K562 (cell line): Measurements from ENCODE around the gene YBX3. TPM values are rescaled to one million over a fixed set of nuclear protein-coding genes. Genes with fewer than 3 reads are reported as not detected.

Source experiments
- ATAC-seq: fragments of 200-7000 bp; cut with Tn5 transposase; 3 replicates; pipeline ENCODE4 v1.9.1; 2020; ENCODE audit warnings: moderate library complexity
- BruUV-seq: library from RNA; stranded (reverse); fragments of 400-500 nt; replicated peaks from 2 replicates; lab custom pipeline; 2021; lab: Mats Ljungman, UMichigan
- CTCF ChIA-PET: fragments of 300-600 bp; formaldehyde crosslinking; extraction: SDS; loops from one replicate; lab custom pipeline; 2021; ENCODE audit warnings: low intra/inter-chr PET ratio; lab: Yijun Ruan, JAX
- POLR2A ChIA-PET: fragments of 300-600, 350-650 bp; sonication (Branson Sonifier 250); formaldehyde crosslinking; extraction: SDS; loops from one replicate; lab custom pipeline; 2021; ENCODE audit warnings: antibody characterized with exemption, inconsistent platforms; lab: Yijun Ruan, JAX
- DNase-seq, 4 experiments: peaks; one replicate each; pipeline versions ENCODE4 v3.0.0 to v3.0.0-alpha.2; 2011 to 2018; ENCODE audit warnings: low spot score in 3 of 4, mixed read lengths in 3 of 4; ENCODE audit errors: extremely low read depth in 1 of 4
- FAIRE-seq: peaks from 2 replicates; lab custom pipeline; 2011; peaks lifted over from hg19 to GRCh38; lab: Jason Lieb, UNC
- H2AFZ ChIP-seq: 2 replicates; pipeline ENCODE4 v1.6.0; 2011; ENCODE audit warnings: low read depth, low read length, control low read depth, inconsistent platforms
- H3K27ac ChIP-seq: fragments of 200-600 bp; 3 replicates; pipeline ENCODE4 v1.8.0; 2011; ENCODE audit warnings: low read depth, mild to moderate bottlenecking, control low read depth, inconsistent platforms, low read length, moderate library complexity, mixed read lengths; ENCODE audit errors: extremely low read depth
- H3K27me3 ChIP-seq, 2 experiments: fragments of 300-600 bp in 1 of 2; 2 replicates in 1 of 2; 3 replicates in 1 of 2; pipeline versions ENCODE4 v1.6.0 to v1.8.0; 2011; ENCODE audit warnings: inconsistent platforms in 2 of 2, low read length in 2 of 2, mild to moderate bottlenecking in 1 of 2, mixed read lengths in 1 of 2, moderate library complexity in 1 of 2; ENCODE audit not compliant: control insufficient read depth in 2 of 2, insufficient read depth in 2 of 2
- H3K36me3 ChIP-seq: fragments of 300-600 bp; 3 replicates; pipeline ENCODE4 v1.8.0; 2011; ENCODE audit warnings: mild to moderate bottlenecking, low read length, inconsistent platforms; ENCODE audit not compliant: control insufficient read depth, insufficient read depth
- H3K4me1 ChIP-seq, 2 experiments: fragments of 200-600 bp in 1 of 2; replicated peaks in 1 of 2; 2 replicates in 1 of 2; 3 replicates in 1 of 2; pipeline versions ENCODE4 v1.5.1 to v1.8.0; 2011; ENCODE audit warnings: inconsistent platforms in 2 of 2, low read length in 2 of 2, mild to moderate bottlenecking in 1 of 2, mixed read lengths in 1 of 2, moderate library complexity in 1 of 2; ENCODE audit not compliant: control insufficient read depth in 2 of 2, insufficient read depth in 2 of 2
- H3K4me2 ChIP-seq: 2 replicates; pipeline ENCODE4 v1.6.1; 2011; ENCODE audit warnings: low read length, control low read depth, inconsistent platforms, mixed read lengths; ENCODE audit not compliant: insufficient read depth
- H3K4me3 ChIP-seq: fragments of 200-600 bp; sonication (generic), shearing (Covaris generic); 2 replicates; pipeline ENCODE4 v1.5.1; 2016; ENCODE audit warnings: control low read depth, inconsistent platforms
- H3K79me2 ChIP-seq: fragments of 200-600 bp; 3 replicates; pipeline ENCODE4 v1.8.0; 2011; ENCODE audit warnings: low read length, inconsistent platforms; ENCODE audit not compliant: control insufficient read depth, insufficient read depth
- H3K9ac ChIP-seq, 2 experiments: 2 replicates each; pipeline versions ENCODE4 v1.6.0 to v1.6.1; 2011; ENCODE audit warnings: low read depth in 2 of 2, low read length in 2 of 2, control low read depth in 1 of 2, inconsistent platforms in 1 of 2, mild to moderate bottlenecking in 1 of 2, mixed read lengths in 1 of 2; ENCODE audit not compliant: insufficient read depth in 1 of 2
- H3K9me1 ChIP-seq: one replicate; pipeline ENCODE4 v1.6.0; 2011; ENCODE audit warnings: inconsistent platforms, mild to moderate bottlenecking, low read length, moderate library complexity; ENCODE audit not compliant: control insufficient read depth, insufficient read depth
- H3K9me3 ChIP-seq: replicated peaks from 2 replicates; pipeline ENCODE4 v1.5.1; 2011; ENCODE audit warnings: low read depth, low read length, inconsistent platforms; ENCODE audit not compliant: control insufficient read depth, insufficient read depth
- H4K20me1 ChIP-seq: replicated peaks from 2 replicates; pipeline ENCODE4 v1.6.1; 2011; ENCODE audit warnings: low read length, inconsistent platforms, mixed read lengths; ENCODE audit not compliant: control insufficient read depth, insufficient read depth
- C11orf30 ChIP-seq: fragments of 450-650 bp; IDR thresholded peaks from 2 replicates; pipeline ENCODE4 v1.6.1; 2016; ENCODE audit warnings: low read depth, mild to moderate bottlenecking
- GTF2A2 ChIP-seq: IDR thresholded peaks from 2 replicates; pipeline ENCODE4 v1.6.1; 2016; ENCODE audit warnings: mild to moderate bottlenecking, missing genetic modification characterization, missing compliant biosample characterization
- HOMEZ ChIP-seq: fragments of 250-450 bp; sonication (Bioruptor Pico); IDR thresholded peaks from 2 replicates; pipeline ENCODE4 v1.4.0; 2020; ENCODE audit warnings: mild to moderate bottlenecking, moderate library complexity
- MAFG ChIP-seq: fragments of 450-650 bp; conservative IDR thresholded peaks from 2 replicates; pipeline ENCODE4 v1.6.1; 2016; ENCODE audit warnings: missing genetic modification characterization, missing compliant biosample characterization
- MEIS2 ChIP-seq: fragments of 450-650 bp; IDR thresholded peaks from 2 replicates; pipeline ENCODE4 v1.6.1; 2014; ENCODE audit warnings: mild to moderate bottlenecking; ENCODE audit not compliant: partially characterized antibody
- NR2C2 ChIP-seq, 2 experiments: fragments of 200-800 bp in 1 of 2; sonication (Bioruptor generic) in 1 of 2; sonication (generic) in 1 of 2; formaldehyde crosslinking in 1 of 2; IDR thresholded peaks; 2 replicates each; pipeline versions ENCODE4 v1.6.1 to v1.8.0; 2016 to 2022; ENCODE audit warnings: mild to moderate bottlenecking in 1 of 2, missing compliant biosample characterization in 1 of 2, missing genetic modification characterization in 1 of 2, missing genetic modification reagents in 1 of 2
- PBX2 ChIP-seq, 2 experiments: IDR thresholded peaks in 1 of 2; conservative IDR thresholded peaks in 1 of 2; 2 replicates each; pipeline ENCODE4 v1.6.1; 2016; ENCODE audit warnings: low read depth in 2 of 2, mild to moderate bottlenecking in 1 of 2, missing compliant biosample characterization in 1 of 2, missing genetic modification characterization in 1 of 2, moderate library complexity in 1 of 2
- PKNOX1 ChIP-seq: fragments of 450-650 bp; IDR thresholded peaks from 2 replicates; pipeline ENCODE4 v1.6.1; 2016
- TCF15 ChIP-seq: fragments of 250-450 bp; sonication (Bioruptor Pico); IDR thresholded peaks from 2 replicates; pipeline ENCODE4 v1.8.0; 2022; ENCODE audit warnings: moderate library complexity, mild to moderate bottlenecking, inconsistent platforms
- ZNF316 ChIP-seq: fragments of 450-650 bp; IDR thresholded peaks from 2 replicates; pipeline ENCODE4 v1.6.1; 2016
- ZNF586 ChIP-seq: fragments of 450-650 bp; formaldehyde crosslinking; conservative IDR thresholded peaks from 2 replicates; pipeline ENCODE4 v1.4.0; 2020; ENCODE audit warnings: mild to moderate bottlenecking, moderate library complexity
- WGBS: fragments of 100-300 bp; shearing (Covaris generic); methylation state at CpG from one replicate; pipeline ENCODE4 v1.1.6; 2016; ENCODE audit warnings: low coverage, mixed read lengths; ENCODE audit not compliant: insufficient coverage; ENCODE audit errors: missing lambda C conversion rate; 5-methylcytosine and 5-hydroxymethylcytosine counted together
- in situ Hi-C: fragments of 300-500 bp; cut with MboI; formaldehyde crosslinking; loops from 4 replicates; pipeline ENCODE4 v1.15.0; 2018; ENCODE audit warnings: inconsistent platforms, mixed read lengths
- intact Hi-C: fragments of 100-400 bp; cut with micrococcal nuclease; formaldehyde crosslinking; loops from 2 replicates; pipeline ENCODE4 v1.14.2; 2022
- polyA plus RNA-seq, 8 experiments: library from polyadenylated mRNA; depleted of rRNA in 4 of 8; stranded (reverse) in 5 of 8; unstranded in 3 of 8; fragments of >200 nt; fragmentation: Nextera tagmentation in 2 of 8; fragmentation: Illumina TruSeq in 1 of 8; extraction: Ambion mirVana in 2 of 8; extraction: Trizol in 1 of 8; gene quantifications; 2 replicates each; pipeline versions ENCODE4 v1.2.1 to v1.2.3, GENCODE V29; 2011 to 2014; ENCODE audit warnings: inconsistent platforms in 1 of 8, missing spikeins in 1 of 8
- total RNA-seq, 7 experiments: library from RNA; depleted of rRNA in 6 of 7; stranded (reverse); fragments of >200 nt in 6 of 7; fragmentation: Illumina TruSeq in 2 of 7; extraction: Trizol in 2 of 7; gene quantifications; 2 replicates each; pipeline versions ENCODE4 v1.2.1 to v1.2.3, GENCODE V29; 2011 to 2021; ENCODE audit warnings: low replicate concordance in 1 of 7

YBX3 gene
- total and polyA plus RNA-seq, 9 of the 15 experiments (the other 6 are each of a cell fraction or from before 2014, with no cell fraction given), result 47.0 to 239 (median 81.5) TPM

- DNase-seq, result no peak
- Histone ChIP-seq H3K27me3 (peaks cover 8% of the 10 kb centered on the region in 2 experiments; a peak in 2 of 5 replicates), H3K36me3 (no peaks in the 10 kb centered on the region), H2AFZ (no peak overlapping the region), H3K4me2 (no peak overlapping the region), H3K4me3 (no peak overlapping the region)
- POLR2A ChIA-PET, result no interaction called here
- CTCF ChIA-PET, result no interaction called here
- no peak for TF ChIP-seq NR2C2 (CRISPR knock-in tag; IDR thresholded peaks at IDR 0.05)
- TF ChIP-seq NR2C2 (tag; IDR thresholded peaks at IDR 0.05), result no peak
- TF ChIP-seq TCF15 (CRISPR knock-in tag), result no peak
- TF ChIP-seq MEIS2, result peak; percentile 48
- TF ChIP-seq ZNF586, result no peak
- peak; percentile 73 for TF ChIP-seq ZNF316
- peak; percentile 56 for TF ChIP-seq C11orf30
- TF ChIP-seq PKNOX1, result peak; percentile 34
- TF ChIP-seq MAFG, result peak; percentile 66
- TF ChIP-seq HOMEZ (CRISPR knock-in tag), result no peak
- no peak for TF ChIP-seq GTF2A2 (tag)
- TF ChIP-seq PBX2 (CRISPR knock-in tag; IDR thresholded peaks at IDR 0.05; ENCODE audit: low read depth), result no peak
- peak; percentile 61 for TF ChIP-seq PBX2 (tag; conservative IDR thresholded peaks at IDR 0.05; ENCODE audit: low read depth)
- TF ChIP-seq, all 486 proteins: peak for 6
- FAIRE-seq (no peak), ATAC-seq (no peak)
- 17% methylated on average over 1 of the region's 1 CpG for WGBS
- intact Hi-C loops (no loop called here), in situ Hi-C loops (no loop called here)
- BruUV-seq, result no TSS peak
- Histone ChIP-seq H3K9me3 (no peaks in the 10 kb centered on the region), H3K4me1 (peaks cover 2 to 21% of the 10 kb centered on the region in 2 experiments; a peak in 3 of 5 replicates), H4K20me1 (no peaks in the 10 kb centered on the region), H3K9me1 (no peaks in the 10 kb centered on the region), H3K27ac (no peak overlapping the region), H3K79me2 (no peaks in the 10 kb centered on the region), H3K9ac (no peak overlapping the region)
These were observed 14.1 kb upstream of the YBX3 start for GRCh38 chr12:10737249-10737648.
